KMS-11 (cell line): ENCODE measurements around the gene ZNF408.
"Not testable (repeated sequence)": the region's sequence is repeated elsewhere in the genome, so short reads cannot be mapped to it uniquely, and the experiment has no call there.

Source experiments
- H2AFZ ChIP-seq: fragments of 200-600 bp; sonication (generic); 2 replicates; pipeline ENCODE4 v1.6.1; 2016; ENCODE audit warnings: antibody characterized with exemption, mixed run types, low read depth
- H3K27ac ChIP-seq: fragments of 200-600 bp; sonication (generic); 2 replicates; pipeline ENCODE4 v1.6.1; 2016; ENCODE audit warnings: mild to moderate bottlenecking, mixed run types
- H3K27me3 ChIP-seq: fragments of 200-600 bp; sonication (generic); 2 replicates; pipeline ENCODE4 v1.6.1; 2017; ENCODE audit warnings: mild to moderate bottlenecking, low read depth, mixed run types, moderate library complexity; ENCODE audit not compliant: insufficient read depth
- H3K36me3 ChIP-seq: fragments of 200-600 bp; sonication (generic); 2 replicates; pipeline ENCODE4 v1.6.1; 2017; ENCODE audit warnings: mild to moderate bottlenecking, mixed run types; ENCODE audit not compliant: insufficient read depth
- H3K4me1 ChIP-seq: fragments of 200-600 bp; sonication (generic); 2 replicates; pipeline ENCODE4 v1.6.1; 2016; ENCODE audit warnings: mild to moderate bottlenecking, low read depth, mixed run types; ENCODE audit not compliant: poor library complexity, severe bottlenecking
- H3K4me2 ChIP-seq: fragments of 200-600 bp; sonication (generic); 2 replicates; pipeline ENCODE4 v1.7.0; 2016; ENCODE audit warnings: mild to moderate bottlenecking, mixed run types
- H3K4me3 ChIP-seq: fragments of 200-600 bp; sonication (generic); IDR thresholded peaks from 2 replicates; pipeline ENCODE4 v1.6.1; 2017; ENCODE audit warnings: low read depth, low read length, mixed read lengths; ENCODE audit not compliant: insufficient read depth
- H3K79me2 ChIP-seq: fragments of 200-600 bp; sonication (generic); 2 replicates; pipeline ENCODE4 v1.6.1; 2016; ENCODE audit warnings: low read depth, mixed run types; ENCODE audit not compliant: insufficient read depth
- H3K9ac ChIP-seq: fragments of 200-600 bp; sonication (generic); 2 replicates; pipeline ENCODE4 v1.6.1; 2016; ENCODE audit warnings: mild to moderate bottlenecking, mixed run types
- H4K20me1 ChIP-seq: fragments of 200-600 bp; sonication (generic); 2 replicates; pipeline ENCODE4 v1.6.1; 2016; ENCODE audit warnings: mild to moderate bottlenecking, mixed run types; ENCODE audit not compliant: insufficient read depth
- TF ChIP-seq, protein P1 (sequence below): fragments of 200-600 bp; sonication (generic); conservative IDR thresholded peaks from 2 replicates; pipeline ENCODE4 v1.6.1; 2017; ENCODE audit warnings: low read depth, mild to moderate bottlenecking, antibody characterized with exemption, low read length, moderate library complexity, mixed read lengths

Gene ZNF408

DNA sequence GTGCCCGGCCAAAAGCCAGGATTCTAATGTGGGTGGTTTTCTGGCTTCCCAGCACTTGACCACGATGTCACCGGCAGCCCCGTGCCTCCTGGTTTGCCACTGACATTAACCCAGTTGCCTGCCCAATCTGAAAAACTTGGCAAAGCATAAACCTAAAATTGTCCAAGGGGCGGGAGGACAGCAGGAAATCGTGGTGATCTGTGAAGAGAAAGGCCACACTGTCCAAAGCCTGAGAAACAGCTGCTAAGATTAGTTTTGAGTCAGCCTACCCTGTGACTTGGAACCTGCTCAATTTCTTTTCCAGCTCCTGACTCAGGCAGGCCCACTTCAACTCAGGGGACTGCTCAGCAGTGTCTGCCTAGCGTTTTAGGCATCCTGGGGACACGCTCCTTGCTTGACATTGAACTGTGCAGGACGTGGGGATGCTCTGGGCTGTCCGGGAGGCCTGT lies 10.0 kb downstream of the ZNF408 start:
- Histone ChIP-seq H3K36me3 (no peaks in the 10 kb centered on the region), H2AFZ (no peak overlapping the region), H3K4me1 (no peaks in the 10 kb centered on the region), H4K20me1 (no peaks in the 10 kb centered on the region), H3K79me2 (no peaks in the 10 kb centered on the region), H3K27ac (no peak overlapping the region), H3K9ac (no peak overlapping the region), H3K27me3 (no peaks in the 10 kb centered on the region), H3K4me3 (no peak overlapping the region), H3K4me2 (no peak overlapping the region)
- TF ChIP-seq, protein P1, sequence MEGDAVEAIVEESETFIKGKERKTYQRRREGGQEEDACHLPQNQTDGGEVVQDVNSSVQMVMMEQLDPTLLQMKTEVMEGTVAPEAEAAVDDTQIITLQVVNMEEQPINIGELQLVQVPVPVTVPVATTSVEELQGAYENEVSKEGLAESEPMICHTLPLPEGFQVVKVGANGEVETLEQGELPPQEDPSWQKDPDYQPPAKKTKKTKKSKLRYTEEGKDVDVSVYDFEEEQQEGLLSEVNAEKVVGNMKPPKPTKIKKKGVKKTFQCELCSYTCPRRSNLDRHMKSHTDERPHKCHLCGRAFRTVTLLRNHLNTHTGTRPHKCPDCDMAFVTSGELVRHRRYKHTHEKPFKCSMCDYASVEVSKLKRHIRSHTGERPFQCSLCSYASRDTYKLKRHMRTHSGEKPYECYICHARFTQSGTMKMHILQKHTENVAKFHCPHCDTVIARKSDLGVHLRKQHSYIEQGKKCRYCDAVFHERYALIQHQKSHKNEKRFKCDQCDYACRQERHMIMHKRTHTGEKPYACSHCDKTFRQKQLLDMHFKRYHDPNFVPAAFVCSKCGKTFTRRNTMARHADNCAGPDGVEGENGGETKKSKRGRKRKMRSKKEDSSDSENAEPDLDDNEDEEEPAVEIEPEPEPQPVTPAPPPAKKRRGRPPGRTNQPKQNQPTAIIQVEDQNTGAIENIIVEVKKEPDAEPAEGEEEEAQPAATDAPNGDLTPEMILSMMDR, result no peak

DNA sequence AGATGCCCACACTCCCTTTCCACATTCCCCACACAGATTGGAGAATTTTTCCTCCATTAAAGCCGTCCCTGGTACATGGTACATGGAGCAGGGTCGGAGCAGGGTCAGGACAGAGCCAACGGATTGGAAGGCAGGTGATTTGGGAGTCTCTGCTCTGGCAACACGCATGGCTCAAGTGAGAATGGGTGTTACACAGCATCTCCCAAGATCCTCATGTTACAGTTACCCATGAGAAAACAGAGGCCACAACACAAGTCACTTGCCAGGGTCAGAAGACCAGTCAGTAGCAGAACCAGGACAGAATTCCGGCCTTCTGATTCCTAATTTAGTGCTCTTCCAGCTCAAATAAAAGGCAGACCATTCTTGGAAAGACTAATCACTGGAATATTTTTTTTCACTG lies 10.5 kb downstream of the ZNF408 start:
- H2AFZ ChIP-seq, result no peak overlapping the region
- no peak overlapping the region for H3K27ac ChIP-seq

DNA sequence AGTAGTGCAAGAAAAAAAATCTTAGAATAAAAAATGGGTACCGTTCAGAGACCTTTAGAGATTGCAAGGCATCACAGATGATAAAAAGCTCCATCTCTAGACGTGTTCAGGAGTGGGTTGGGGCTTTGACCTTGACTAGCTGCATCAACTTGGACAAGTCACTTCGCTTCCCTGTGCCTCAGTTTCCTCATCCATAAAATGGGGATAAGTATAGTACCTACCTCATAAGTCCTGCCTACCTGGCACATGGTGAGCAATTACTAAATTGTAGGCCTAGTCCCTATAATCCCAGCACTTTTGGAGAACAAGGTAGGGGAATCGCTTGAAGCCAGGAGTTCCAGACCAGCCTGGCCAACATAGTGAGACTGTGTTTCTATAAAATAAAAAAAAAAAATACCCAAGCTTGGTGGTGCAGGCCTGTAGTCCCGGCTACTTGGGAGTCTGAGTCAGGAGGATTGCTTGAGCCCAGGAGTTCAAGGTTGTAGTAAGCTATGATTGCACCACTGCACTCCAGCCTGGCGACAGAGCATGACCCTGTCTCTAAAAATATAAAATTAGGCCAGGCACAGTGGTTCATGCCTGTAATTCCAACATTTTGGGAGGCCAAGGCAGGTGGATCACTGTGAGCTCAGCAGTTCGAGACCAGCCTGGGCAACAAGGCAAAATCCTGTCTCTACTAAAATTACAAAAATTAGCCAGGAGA lies 12.2 kb downstream of the ZNF408 start:
- Histone ChIP-seq H2AFZ (no peak overlapping the region), H3K4me1 (peaks cover 2% of the 10 kb centered on the region), H3K4me2 (no peak overlapping the region), H3K9ac (no peak overlapping the region), H3K27me3 (no peaks in the 10 kb centered on the region), H3K36me3 (no peaks in the 10 kb centered on the region), H3K4me3 (no peak overlapping the region), H3K27ac (no peak overlapping the region), H4K20me1 (no peaks in the 10 kb centered on the region), H3K79me2 (no peaks in the 10 kb centered on the region)
- TF ChIP-seq, protein P1, result no peak

More for the DNA sequence above, 10.5 kb downstream of the ZNF408 start:
- no peaks in the 10 kb centered on the region for H3K36me3 ChIP-seq
- no peak overlapping the region for H3K9ac ChIP-seq
- H3K4me3 ChIP-seq, result no peak overlapping the region
- H3K4me1 ChIP-seq, result no peaks in the 10 kb centered on the region
- no peaks in the 10 kb centered on the region for H4K20me1 ChIP-seq
- TF ChIP-seq, protein P1, result no peak
- no peaks in the 10 kb centered on the region for H3K27me3 ChIP-seq
- H3K79me2 ChIP-seq, result no peaks in the 10 kb centered on the region
- H3K4me2 ChIP-seq, result no peak overlapping the region

DNA sequence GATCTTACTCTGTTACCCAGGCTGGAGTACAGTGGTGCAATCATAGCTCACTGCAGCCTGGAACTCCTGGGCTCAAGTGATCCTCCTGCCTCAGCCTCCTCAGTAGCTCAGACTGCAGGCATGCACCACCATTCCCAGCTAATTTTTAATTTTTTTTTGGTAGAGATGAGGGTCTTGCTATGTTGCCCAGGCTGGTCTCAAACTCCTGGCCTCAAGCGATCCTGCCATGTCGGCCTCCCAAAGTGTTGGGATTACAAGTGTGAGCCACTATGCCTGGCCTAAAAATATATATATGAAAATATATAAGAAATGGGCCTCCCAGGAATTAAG lies 17.0 kb downstream of the ZNF408 start:
- H3K27ac ChIP-seq, H3K36me3 ChIP-seq, H3K79me2 ChIP-seq, H3K27me3 ChIP-seq, H2AFZ ChIP-seq, H3K4me2 ChIP-seq, H4K20me1 ChIP-seq, H3K9ac ChIP-seq, H3K4me1 ChIP-seq, H3K4me3 ChIP-seq: not testable (repeated sequence)

DNA sequence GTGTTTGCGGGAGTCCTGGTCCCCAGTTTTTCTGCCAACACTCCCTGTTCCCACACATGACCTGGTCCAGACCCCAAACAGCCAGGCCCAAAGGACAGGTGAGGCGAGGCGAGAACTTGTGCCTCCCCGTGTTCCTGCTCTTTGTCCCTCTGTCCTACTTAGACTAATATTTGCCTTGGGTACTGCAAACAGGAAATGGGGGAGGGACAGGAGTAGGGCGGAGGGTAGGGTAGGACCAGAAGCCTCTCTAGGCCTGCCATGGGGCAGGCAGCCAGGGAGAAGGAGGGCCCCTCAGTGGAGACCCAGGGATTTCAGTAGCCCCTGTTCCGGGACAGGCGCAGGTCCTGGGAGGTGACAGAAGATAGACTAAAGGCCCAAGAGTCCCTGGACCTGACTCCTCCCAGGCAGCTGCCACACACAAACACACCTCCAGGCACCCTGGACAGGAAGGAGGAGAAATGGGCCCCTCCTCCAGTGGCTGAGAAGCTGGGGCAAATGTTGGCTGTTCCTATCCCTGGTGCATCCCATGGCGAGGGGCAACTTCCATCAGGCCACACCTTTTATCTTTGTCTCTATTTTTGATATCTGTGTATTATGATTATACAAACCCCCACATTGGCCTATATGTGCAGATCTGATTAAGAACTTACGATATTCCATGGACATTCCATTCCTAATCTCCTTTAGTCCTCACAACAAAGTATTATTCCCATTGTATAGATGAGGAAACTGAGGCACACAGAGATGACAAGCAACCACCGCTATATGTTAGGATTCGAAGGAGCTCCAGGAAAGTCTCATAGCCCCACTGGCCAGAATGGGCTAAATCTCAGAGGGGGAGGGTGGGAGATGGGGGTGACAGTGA lies 17.6 kb downstream of the ZNF408 start:
- Histone ChIP-seq H3K9ac (no peak overlapping the region), H3K4me2 (no peak overlapping the region), H4K20me1 (no peaks in the 10 kb centered on the region), H3K4me3 (no peak overlapping the region), H3K4me1 (peaks cover 4% of the 10 kb centered on the region), H3K36me3 (no peaks in the 10 kb centered on the region), H3K27ac (no peak overlapping the region), H3K79me2 (no peaks in the 10 kb centered on the region), H2AFZ (peak overlapping the region; percentile 49; the same call in 1 of the 2 replicates), H3K27me3 (no peaks in the 10 kb centered on the region)
- TF ChIP-seq, protein P1, result no peak
